Muscle layer of duodenum (tissue), 2 donors: ENCODE data around the gene PLS1.
"Not testable (repeated sequence)": the region's sequence is repeated elsewhere in the genome, so short reads cannot be mapped to it uniquely, and the experiment has no call there.

Experiments
- H3K27ac ChIP-seq: one replicate; pipeline ENCODE4 v1.7.0; 2013; ENCODE audit warnings: mild to moderate bottlenecking, low read length
- H3K27me3 ChIP-seq: one replicate; pipeline ENCODE4 v1.7.0; 2013; ENCODE audit warnings: low read depth, mild to moderate bottlenecking, control low read depth, low read length
- H3K36me3 ChIP-seq, 2 donors: one replicate each; pipeline ENCODE4 v1.7.0; 2013; ENCODE audit warnings: low read length in 2 of 2, control low read depth in 1 of 2, mild to moderate bottlenecking in 1 of 2; ENCODE audit not compliant: insufficient read depth in 2 of 2, control insufficient read depth in 1 of 2
- H3K4me1 ChIP-seq, 2 donors: one replicate each; pipeline ENCODE4 v1.7.0; 2013; ENCODE audit warnings: low read length in 2 of 2, mild to moderate bottlenecking in 2 of 2, control low read depth in 1 of 2, moderate library complexity in 1 of 2; ENCODE audit not compliant: insufficient read depth in 2 of 2, control insufficient read depth in 1 of 2
- H3K4me3 ChIP-seq, 2 donors: one replicate each; pipeline ENCODE4 v1.7.0; 2013; ENCODE audit warnings: low read length in 2 of 2, low read depth in 1 of 2, mild to moderate bottlenecking in 1 of 2
- H3K9me3 ChIP-seq, 2 donors: one replicate each; pipeline ENCODE4 v1.7.0; 2013; ENCODE audit warnings: low read length in 2 of 2, control low read depth in 1 of 2, mild to moderate bottlenecking in 1 of 2; ENCODE audit not compliant: control insufficient read depth in 1 of 2
- donor health status: healthy.

Gene PLS1

GRCh38 chr3:142706321-142707127 is 110.3 kb downstream of the PLS1 start:
- Histone ChIP-seq H3K36me3 (peaks cover 0 to 4% of the 10 kb centered on the region in 2 donors), H3K27me3 (no peaks in the 10 kb centered on the region), H3K4me1 (no peaks in the 10 kb centered on the region), H3K4me3 (no peak overlapping the region), H3K9me3 (no peaks in the 10 kb centered on the region), H3K27ac (no peak overlapping the region)

- Histone ChIP-seq H3K27me3 (no peaks in the 10 kb centered on the region), H3K36me3 (peaks cover 0 to 4% of the 10 kb centered on the region in 2 donors), H3K27ac (no peak overlapping the region), H3K4me3 (no peak overlapping the region), H3K9me3 (no peaks in the 10 kb centered on the region), H3K4me1 (no peaks in the 10 kb centered on the region)
These were observed 113.0 kb downstream of the PLS1 start for GRCh38 chr3:142709207-142709606.

GRCh38 chr3:142714882-142715281 is 118.7 kb downstream of the PLS1 start:
- not testable (repeated sequence) for H3K27me3 ChIP-seq, H3K36me3 ChIP-seq, H3K4me3 ChIP-seq, H3K27ac ChIP-seq, H3K9me3 ChIP-seq, H3K4me1 ChIP-seq

GRCh38 chr3:142716102-142716501 is 119.9 kb downstream of the PLS1 start:
- H3K27me3 ChIP-seq = no peaks in the 10 kb centered on the region
- H3K27ac ChIP-seq = no peak overlapping the region
- H3K36me3 ChIP-seq = no peaks in the 10 kb centered on the region
- no peaks in the 10 kb centered on the region for H3K9me3 ChIP-seq
- no peak overlapping the region for H3K4me3 ChIP-seq
- no peaks in the 10 kb centered on the region for H3K4me1 ChIP-seq

GRCh38 chr3:142723665-142723967 is 127.4 kb downstream of the PLS1 start:
- peaks cover 0 to 4% of the 10 kb centered on the region in 2 donors for H3K4me1 ChIP-seq
- H3K27ac ChIP-seq = no peak overlapping the region
- H3K27me3 ChIP-seq = no peaks in the 10 kb centered on the region
- no peaks in the 10 kb centered on the region for H3K36me3 ChIP-seq
- H3K4me3 ChIP-seq = peak overlapping the region; percentile 80 to 90
- no peaks in the 10 kb centered on the region for H3K9me3 ChIP-seq

- H3K27ac ChIP-seq = peak within 1 kb of the TSS; percentile 46
- H3K4me1 ChIP-seq = peaks cover 0 to 4% of the 10 kb centered on the region in 2 donors
- H3K36me3 ChIP-seq = no peaks in the 10 kb centered on the region
- H3K27me3 ChIP-seq = no peaks in the 10 kb centered on the region
- H3K4me3 ChIP-seq = peak within 1 kb of the TSS; percentile 80 to 90
- H3K9me3 ChIP-seq = no peaks in the 10 kb centered on the region
These were observed 127.9 kb downstream of the PLS1 start, which contains the start of gene TRPC1 for GRCh38 chr3:142723968-142724681. TSS of gene TRPC1 (plus strand) at chr3:142724034. CDS start at chr3:142724560, 526 bp downstream.

- no peaks in the 10 kb centered on the region for H3K27me3 ChIP-seq
- no peaks in the 10 kb centered on the region for H3K36me3 ChIP-seq
- H3K4me3 ChIP-seq = peak overlapping the region; percentile 80 to 90
- no peaks in the 10 kb centered on the region for H3K9me3 ChIP-seq
- H3K4me1 ChIP-seq = peaks cover 0 to 4% of the 10 kb centered on the region in 2 donors
- peak overlapping the region; percentile 46 for H3K27ac ChIP-seq
These were observed 128.6 kb downstream of the PLS1 start for GRCh38 chr3:142724682-142725356.

GRCh38 chr3:142725357-142725739 is 129.2 kb downstream of the PLS1 start:
- no peaks in the 10 kb centered on the region for H3K36me3 ChIP-seq
- no peak overlapping the region for H3K27ac ChIP-seq
- peaks cover 0 to 4% of the 10 kb centered on the region in 2 donors for H3K4me1 ChIP-seq
- no peaks in the 10 kb centered on the region for H3K9me3 ChIP-seq
- H3K4me3 ChIP-seq = peak overlapping the region; percentile 80 to 90
- H3K27me3 ChIP-seq = no peaks in the 10 kb centered on the region

- Histone ChIP-seq H3K4me1 (peaks cover 0 to 4% of the 10 kb centered on the region in 2 donors), H3K4me3 (no peak overlapping the region), H3K27ac (no peak overlapping the region), H3K27me3 (no peaks in the 10 kb centered on the region), H3K36me3 (no peaks in the 10 kb centered on the region), H3K9me3 (no peaks in the 10 kb centered on the region)
These were observed 129.8 kb downstream of the PLS1 start for GRCh38 chr3:142726017-142726416.

- Histone ChIP-seq H3K4me3 (no peak overlapping the region), H3K9me3 (no peaks in the 10 kb centered on the region), H3K27me3 (no peaks in the 10 kb centered on the region), H3K27ac (no peak overlapping the region), H3K4me1 (no peaks in the 10 kb centered on the region), H3K36me3 (no peaks in the 10 kb centered on the region)
These were observed 135.9 kb downstream of the PLS1 start for GRCh38 chr3:142732066-142732465.

GRCh38 chr3:142734834-142735233 is 138.6 kb downstream of the PLS1 start:
- Histone ChIP-seq H3K27ac (no peak overlapping the region), H3K9me3 (no peaks in the 10 kb centered on the region), H3K4me3 (no peak overlapping the region), H3K4me1 (no peaks in the 10 kb centered on the region), H3K27me3 (no peaks in the 10 kb centered on the region), H3K36me3 (no peaks in the 10 kb centered on the region)
